Activated B cell treated with CpG ODN at 0.5 μM for 24 hours (primary cell): ENCODE results near the gene SCAMP1. TPM values are rescaled to one million over a fixed set of nuclear protein-coding genes. Genes with fewer than 3 reads are reported as not detected.

ENCODE experiments used
- ATAC-seq: fragments of 200-7000 bp; cut with Tn5 transposase; one replicate; pipeline ENCODE4 v1.10.0; 2021; ENCODE audit warnings: low read depth, mild to moderate bottlenecking, moderate library complexity
- CTCF ChIA-PET: fragments of 350-600 bp; sonication (Branson Sonifier 250); formaldehyde crosslinking; loops from one replicate; lab custom pipeline; 2021; ENCODE audit warnings: antibody characterized with exemption; lab: Charles Lee
- POLR2A ChIA-PET: fragments of 350-600 bp; sonication (Branson Sonifier 250); formaldehyde crosslinking; loops from one replicate; lab custom pipeline; 2021; ENCODE audit warnings: antibody characterized with exemption; lab: Charles Lee
- DNase-seq: peaks from one replicate; pipeline ENCODE4 v3.0.0; 2022
- H3K27ac Mint-ChIP-seq: one replicate; pipeline ENCODE4 v1.8.0; 2020; ENCODE audit warnings: mixed read lengths
- H3K27me3 Mint-ChIP-seq: one replicate; pipeline ENCODE4 v1.8.0; 2021; ENCODE audit warnings: mixed read lengths
- H3K36me3 Mint-ChIP-seq: one replicate; pipeline ENCODE4 v1.8.0; 2021; ENCODE audit warnings: low read depth, mixed read lengths
- H3K4me1 Mint-ChIP-seq: one replicate; pipeline ENCODE4 v1.8.0; 2021; ENCODE audit warnings: mixed read lengths
- H3K4me3 Mint-ChIP-seq: one replicate; pipeline ENCODE4 v1.8.0; 2020; ENCODE audit warnings: mild to moderate bottlenecking, mixed read lengths
- H3K9me3 Mint-ChIP-seq: one replicate; pipeline ENCODE4 v1.8.0; 2020; ENCODE audit warnings: mixed read lengths
- CTCF ChIP-seq: fragments of 200-600 bp; IDR thresholded peaks from one replicate; pipeline ENCODE4 v1.8.0; 2022; ENCODE audit warnings: antibody characterized with exemption, mild to moderate bottlenecking
- intact Hi-C: fragments of 100-400 bp; cut with micrococcal nuclease; formaldehyde crosslinking; loops from one replicate; pipeline ENCODE4 v1.15.1; 2024
- total RNA-seq: library from RNA; stranded (reverse); gene quantifications from 2 replicates; pipeline ENCODE4 v1.2.3, GENCODE V29; 2022

The SCAMP1 gene
- total RNA-seq, 1 donor from 2014 or later = 9.6 TPM

GRCh38 chr5:78514427-78515330, 154.3 kb downstream of the SCAMP1 start:
- Mint-ChIP-seq H3K27ac (no peak overlapping the region), H3K36me3 (peaks cover 15% of the 10 kb centered on the region), H3K9me3 (peaks cover 1% of the 10 kb centered on the region), H3K4me1 (peaks cover 17% of the 10 kb centered on the region), H3K27me3 (no peaks in the 10 kb centered on the region), H3K4me3 (no peak overlapping the region)
- no peak for DNase-seq
- TF ChIP-seq CTCF = no peak
- POLR2A ChIA-PET = no interaction called here
- CTCF ChIA-PET = no interaction called here
- no peak for ATAC-seq
- intact Hi-C loops = no loop called here

GRCh38 chr5:78515670-78516069, 155.3 kb downstream of the SCAMP1 start:
- H3K27me3 Mint-ChIP-seq = no peaks in the 10 kb centered on the region
- CTCF ChIA-PET = no interaction called here
- POLR2A ChIA-PET = no interaction called here
- H3K9me3 Mint-ChIP-seq = peaks cover 1% of the 10 kb centered on the region
- intact Hi-C loops = no loop called here
- ATAC-seq (no peak), DNase-seq (no peak)
- peaks cover 14% of the 10 kb centered on the region for H3K4me1 Mint-ChIP-seq
- no peak overlapping the region for H3K27ac Mint-ChIP-seq
- no peak overlapping the region for H3K4me3 Mint-ChIP-seq
- TF ChIP-seq CTCF = no peak
- H3K36me3 Mint-ChIP-seq = peaks cover 15% of the 10 kb centered on the region

GRCh38 chr5:78518365-78519197, 158.2 kb downstream of the SCAMP1 start:
- Mint-ChIP-seq H3K36me3 (peaks cover 16% of the 10 kb centered on the region), H3K27me3 (no peaks in the 10 kb centered on the region), H3K27ac (no peak overlapping the region), H3K4me3 (no peak overlapping the region), H3K4me1 (no peaks in the 10 kb centered on the region), H3K9me3 (no peaks in the 10 kb centered on the region)
- intact Hi-C loops = no loop called here
- DNase-seq (no peak), ATAC-seq (no peak)
- ChIA-PET CTCF (interaction anchor here (1.5 kb wide), 1 partner anchor 449 kb away, joined by 3 read pairs; no protein-coding TSS in a partner anchor), POLR2A (no interaction called here)
- no peak for TF ChIP-seq CTCF

- intact Hi-C loops = no loop called here
- ChIA-PET POLR2A (no interaction called here), CTCF (interaction anchor here (1.5 kb wide), 1 partner anchor 448 kb away, joined by 3 read pairs; no protein-coding TSS in a partner anchor)
- no peak for TF ChIP-seq CTCF
- Mint-ChIP-seq H3K27ac (no peak overlapping the region), H3K36me3 (peaks cover 9% of the 10 kb centered on the region), H3K9me3 (no peaks in the 10 kb centered on the region), H3K4me3 (no peak overlapping the region), H3K4me1 (no peaks in the 10 kb centered on the region), H3K27me3 (no peaks in the 10 kb centered on the region)
- no peak for DNase-seq
- ATAC-seq = no peak
Observed at GRCh38 chr5:78519198-78519941, 159.0 kb downstream of the SCAMP1 start.
